Measurements from ENCODE around the gene DDHD1. TPM values are rescaled to one million over a fixed set of nuclear protein-coding genes. Genes with fewer than 3 reads are reported as not detected.

Gene DDHD1
- total and polyA plus RNA-seq, 2 experiments from 2014 or later, result 11.2 to 28.9 TPM

- no peak for ATAC-seq
- Histone ChIP-seq H3K4me1 (ENCODE audit: insufficient read depth) (peaks cover 16% of the 10 kb centered on the region), H3K36me3 (ENCODE audit: insufficient read depth) (no peaks in the 10 kb centered on the region), H3K27me3 (ENCODE audit: insufficient read depth) (no peaks in the 10 kb centered on the region), H3K4me3 (no peak overlapping the region), H2AFZ (no peak overlapping the region), H4K20me1 (replicated peaks; ENCODE audit: insufficient read depth) (no peaks in the 10 kb centered on the region), H3K79me2 (replicated peaks; ENCODE audit: insufficient read depth) (no peaks in the 10 kb centered on the region), H3K27ac (ENCODE audit: low read depth) (no peak overlapping the region), H3K9me2 (ENCODE audit: insufficient read depth) (peaks cover 6% of the 10 kb centered on the region; the same call in 1 of the 2 replicates), H3K4me2 (no peak overlapping the region), H3F3A (replicated peaks; ENCODE audit: low read depth) (no peaks in the 10 kb centered on the region)
- Mint-ChIP-seq H3K4me3 (no peak overlapping the region), H3K4me1 (peaks cover 15% of the 10 kb centered on the region; the same call in 2 of the 3 replicates), H3K27ac (no peak overlapping the region), H3K9me3 (no peaks in the 10 kb centered on the region), H3K27me3 (ENCODE audit: insufficient read depth, low read depth, poor library complexity) (no peaks in the 10 kb centered on the region), H3K36me3 (ENCODE audit: low read depth) (no peaks in the 10 kb centered on the region)
- no peak for DNase-seq (ENCODE audit: low spot score)
- TF ChIP-seq POLR2AphosphoS5 (IDR thresholded peaks at IDR 0.05; ENCODE audit: low read depth), result no peak
- TF ChIP-seq, protein P1, sequence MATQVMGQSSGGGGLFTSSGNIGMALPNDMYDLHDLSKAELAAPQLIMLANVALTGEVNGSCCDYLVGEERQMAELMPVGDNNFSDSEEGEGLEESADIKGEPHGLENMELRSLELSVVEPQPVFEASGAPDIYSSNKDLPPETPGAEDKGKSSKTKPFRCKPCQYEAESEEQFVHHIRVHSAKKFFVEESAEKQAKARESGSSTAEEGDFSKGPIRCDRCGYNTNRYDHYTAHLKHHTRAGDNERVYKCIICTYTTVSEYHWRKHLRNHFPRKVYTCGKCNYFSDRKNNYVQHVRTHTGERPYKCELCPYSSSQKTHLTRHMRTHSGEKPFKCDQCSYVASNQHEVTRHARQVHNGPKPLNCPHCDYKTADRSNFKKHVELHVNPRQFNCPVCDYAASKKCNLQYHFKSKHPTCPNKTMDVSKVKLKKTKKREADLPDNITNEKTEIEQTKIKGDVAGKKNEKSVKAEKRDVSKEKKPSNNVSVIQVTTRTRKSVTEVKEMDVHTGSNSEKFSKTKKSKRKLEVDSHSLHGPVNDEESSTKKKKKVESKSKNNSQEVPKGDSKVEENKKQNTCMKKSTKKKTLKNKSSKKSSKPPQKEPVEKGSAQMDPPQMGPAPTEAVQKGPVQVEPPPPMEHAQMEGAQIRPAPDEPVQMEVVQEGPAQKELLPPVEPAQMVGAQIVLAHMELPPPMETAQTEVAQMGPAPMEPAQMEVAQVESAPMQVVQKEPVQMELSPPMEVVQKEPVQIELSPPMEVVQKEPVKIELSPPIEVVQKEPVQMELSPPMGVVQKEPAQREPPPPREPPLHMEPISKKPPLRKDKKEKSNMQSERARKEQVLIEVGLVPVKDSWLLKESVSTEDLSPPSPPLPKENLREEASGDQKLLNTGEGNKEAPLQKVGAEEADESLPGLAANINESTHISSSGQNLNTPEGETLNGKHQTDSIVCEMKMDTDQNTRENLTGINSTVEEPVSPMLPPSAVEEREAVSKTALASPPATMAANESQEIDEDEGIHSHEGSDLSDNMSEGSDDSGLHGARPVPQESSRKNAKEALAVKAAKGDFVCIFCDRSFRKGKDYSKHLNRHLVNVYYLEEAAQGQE (IDR thresholded peaks at IDR 0.05; ENCODE audit: unreplicated experiment), result no peak
- no peak for TF ChIP-seq EZH2 (IDR thresholded peaks at IDR 0.05; ENCODE audit: low read depth, unreplicated experiment)
- no peak for TF ChIP-seq ZNF114 (CRISPR knock-in tag; IDR thresholded peaks at IDR 0.05)
- TF ChIP-seq ETS1 (IDR thresholded peaks at IDR 0.05), result no peak
- TF ChIP-seq JUNB (IDR thresholded peaks at IDR 0.05; ENCODE audit: unreplicated experiment), result no peak
- no peak for TF ChIP-seq ZNF331 (CRISPR knock-in tag; IDR thresholded peaks at IDR 0.05; ENCODE audit: low read depth)
- no peak for TF ChIP-seq STAT1 (IDR thresholded peaks at IDR 0.05; ENCODE audit: unreplicated experiment)
Observed at GRCh38 chr14:53190938-53191337, 37.8 kb upstream of the DDHD1 start.

DNA sequence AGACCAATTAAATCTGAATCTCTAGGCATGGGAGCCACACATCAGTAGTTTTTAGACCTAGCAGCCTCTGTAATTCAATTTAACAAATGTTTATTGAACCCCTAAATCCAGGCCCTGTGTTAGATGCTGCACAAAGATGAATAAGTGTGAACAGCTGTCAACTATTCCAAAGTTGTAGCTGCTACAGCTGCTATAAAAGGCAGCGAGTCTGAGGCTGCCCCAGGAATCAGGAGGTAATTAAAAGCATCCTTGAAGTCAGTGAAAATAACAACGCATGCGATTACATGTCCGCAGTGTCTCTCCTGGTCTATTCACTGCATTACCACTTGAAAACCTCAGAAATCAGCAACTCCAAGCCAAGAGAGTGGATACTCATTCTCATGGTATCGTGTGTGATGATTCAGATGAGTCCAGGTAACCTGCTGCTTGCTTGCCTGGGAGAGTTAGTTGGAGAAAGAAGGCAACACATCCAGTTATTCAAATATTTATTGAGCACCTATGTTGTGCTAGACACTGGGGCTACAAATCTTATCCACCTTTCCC is 34.9 kb upstream of the DDHD1 start:
- Histone ChIP-seq H3K4me2 (no peak overlapping the region), H3K4me3 (no peak overlapping the region), H3K36me3 (ENCODE audit: insufficient read depth) (no peaks in the 10 kb centered on the region), H2AFZ (peak overlapping the region; percentile 49; the same call in 1 of the 2 replicates), H3K27ac (ENCODE audit: low read depth) (no peak overlapping the region), H3K27me3 (ENCODE audit: insufficient read depth) (no peaks in the 10 kb centered on the region), H3K4me1 (ENCODE audit: insufficient read depth) (peaks cover 21% of the 10 kb centered on the region), H3F3A (replicated peaks; ENCODE audit: low read depth) (no peaks in the 10 kb centered on the region), H3K79me2 (replicated peaks; ENCODE audit: insufficient read depth) (no peaks in the 10 kb centered on the region), H3K9me2 (ENCODE audit: insufficient read depth) (no peaks in the 10 kb centered on the region), H4K20me1 (replicated peaks; ENCODE audit: insufficient read depth) (no peaks in the 10 kb centered on the region)
- no peaks in the 10 kb centered on the region; the same call in 2 of the 3 replicates for H3K36me3 Mint-ChIP-seq (ENCODE audit: low read depth)
- H3K27me3 Mint-ChIP-seq (ENCODE audit: insufficient read depth, low read depth, poor library complexity), result no peaks in the 10 kb centered on the region
- no peaks in the 10 kb centered on the region for H3K9me3 Mint-ChIP-seq
- ATAC-seq (no peak), DNase-seq (ENCODE audit: low spot score) (no peak)
- H3K4me1 Mint-ChIP-seq, result peaks cover 19% of the 10 kb centered on the region
- no peak overlapping the region for H3K27ac Mint-ChIP-seq
- TF ChIP-seq ZNF331 (CRISPR knock-in tag; IDR thresholded peaks at IDR 0.05; ENCODE audit: low read depth) (no peak), NANOG (IDR thresholded peaks at IDR 0.05; ENCODE audit: borderline replicate concordance) (no peak), JUNB (IDR thresholded peaks at IDR 0.05; ENCODE audit: unreplicated experiment) (no peak), CREB1 (CRISPR knock-in tag; IDR thresholded peaks at IDR 0.05; ENCODE audit: low read depth) (no peak), ETS1 (IDR thresholded peaks at IDR 0.05) (no peak), STAT1 (IDR thresholded peaks at IDR 0.05; ENCODE audit: unreplicated experiment) (no peak), EZH2phosphoT487 (IDR thresholded peaks at IDR 0.05; ENCODE audit: unreplicated experiment) (no peak), EZH2 (IDR thresholded peaks at IDR 0.05; ENCODE audit: low read depth, unreplicated experiment) (no peak)
- H3K4me3 Mint-ChIP-seq, result no peak overlapping the region

All from GM23338 (cell line).